ENCODE results near the gene ARMC8. TPM values are rescaled to one million over a fixed set of nuclear protein-coding genes. Genes with fewer than 3 reads are reported as not detected.

ARMC8 gene
- polyA plus RNA-seq, 1 donor from 2014 or later = 90.6 TPM

GRCh38 chr3:138180375-138181029 is 6.6 kb upstream of the ARMC8 start:
- H3K9ac ChIP-seq (ENCODE audit: low read length) = peak overlapping the region; percentile 13
- peaks cover 8% of the 10 kb centered on the region for H3K27me3 ChIP-seq (ENCODE audit: insufficient read depth, low read depth, low read length)
- peak; percentile 77 for TF ChIP-seq SMC3 (conservative IDR thresholded peaks at IDR 0.05; ENCODE audit: poor library complexity)
- no peak for TF ChIP-seq REST (IDR thresholded peaks at IDR 0.05; ENCODE audit: borderline replicate concordance)
- peak; percentile 74 for TF ChIP-seq CTCF (IDR thresholded peaks at IDR 0.05; ENCODE audit: poor library complexity, severe bottlenecking)
- TF ChIP-seq RAD21 (conservative IDR thresholded peaks at IDR 0.05) = peak; percentile 76
- no peak for TF ChIP-seq EP300 (conservative IDR thresholded peaks at IDR 0.05; ENCODE audit: poor library complexity, severe bottlenecking)
- no peaks in the 10 kb centered on the region for H3K9me3 ChIP-seq (ENCODE audit: low read length)
- no peak overlapping the region for H2AFZ ChIP-seq (ENCODE audit: low read depth, low read length)
- no peaks in the 10 kb centered on the region for H3K36me3 ChIP-seq (ENCODE audit: insufficient read depth, low read length)
- H3K9me2 ChIP-seq (ENCODE audit: insufficient read depth, low read length) = no peaks in the 10 kb centered on the region
- no peaks in the 10 kb centered on the region for H3K79me2 ChIP-seq (replicated peaks; ENCODE audit: insufficient read depth, low read length)
- no peaks in the 10 kb centered on the region for H4K20me1 ChIP-seq (ENCODE audit: insufficient read depth)
- no peak overlapping the region for H3K4me3 ChIP-seq (ENCODE audit: low read length)
- no peak overlapping the region for H3K27ac ChIP-seq (ENCODE audit: low read length)
- H3F3A ChIP-seq (ENCODE audit: insufficient read depth, low read length, poor library complexity, severe bottlenecking) = no peaks in the 10 kb centered on the region
- H3K4me2 ChIP-seq (ENCODE audit: low read length) = no peak overlapping the region

GRCh38 chr3:138184994-138185393 is 2.1 kb upstream of the ARMC8 start:
- H2AFZ ChIP-seq (ENCODE audit: low read depth, low read length) = no peak overlapping the region
- no peak for TF ChIP-seq POLR2AphosphoS5 (IDR thresholded peaks at IDR 0.05)

GRCh38 chr3:138186221-138186620 is 880 bp upstream of the ARMC8 start:
- no peaks in the 10 kb centered on the region for H3K9me2 ChIP-seq (ENCODE audit: insufficient read depth, low read length)
- H4K20me1 ChIP-seq (ENCODE audit: insufficient read depth) = no peaks in the 10 kb centered on the region
- H3K4me2 ChIP-seq (ENCODE audit: low read length) = peak overlapping the region; percentile 45
- H3K79me2 ChIP-seq (replicated peaks; ENCODE audit: insufficient read depth, low read length) = peaks cover 33% of the 10 kb centered on the region
- no peaks in the 10 kb centered on the region for H3K9me3 ChIP-seq (ENCODE audit: low read length)
- H3K27ac ChIP-seq (ENCODE audit: low read length) = no peak overlapping the region
- H3K27me3 ChIP-seq (ENCODE audit: insufficient read depth, low read depth, low read length) = peaks cover 15% of the 10 kb centered on the region
- no peak overlapping the region for H3K9ac ChIP-seq (ENCODE audit: low read length)
- TF ChIP-seq TAF1 (IDR thresholded peaks at IDR 0.05; ENCODE audit: low read depth) (no peak), CTCF (IDR thresholded peaks at IDR 0.05; ENCODE audit: poor library complexity, severe bottlenecking) (no peak), REST (IDR thresholded peaks at IDR 0.05; ENCODE audit: borderline replicate concordance) (no peak), EP300 (conservative IDR thresholded peaks at IDR 0.05; ENCODE audit: poor library complexity, severe bottlenecking) (no peak), RAD21 (conservative IDR thresholded peaks at IDR 0.05) (no peak), MXI1 (conservative IDR thresholded peaks at IDR 0.05; ENCODE audit: poor library complexity, severe bottlenecking) (no peak), EZH2 (IDR thresholded peaks at IDR 0.05; ENCODE audit: borderline replicate concordance, insufficient read depth, low read length, poor library complexity, severe bottlenecking) (no peak)
- no peaks in the 10 kb centered on the region for H3K36me3 ChIP-seq (ENCODE audit: insufficient read depth, low read length)
- no peaks in the 10 kb centered on the region for H3F3A ChIP-seq (ENCODE audit: insufficient read depth, low read length, poor library complexity, severe bottlenecking)
- H2AFZ ChIP-seq (ENCODE audit: low read depth, low read length) = no peak overlapping the region
- peak overlapping the region; percentile 84 for H3K4me3 ChIP-seq (ENCODE audit: low read length)

More at GRCh38 chr3:138184994-138185393, 2.1 kb upstream of the ARMC8 start:
- Histone ChIP-seq H3K36me3 (ENCODE audit: insufficient read depth, low read length) (no peaks in the 10 kb centered on the region), H4K20me1 (ENCODE audit: insufficient read depth) (no peaks in the 10 kb centered on the region), H3K79me2 (replicated peaks; ENCODE audit: insufficient read depth, low read length) (peaks cover 23% of the 10 kb centered on the region), H3K9ac (ENCODE audit: low read length) (no peak overlapping the region), H3K27ac (ENCODE audit: low read length) (no peak overlapping the region), H3K9me3 (ENCODE audit: low read length) (no peaks in the 10 kb centered on the region), H3K4me3 (ENCODE audit: low read length) (no peak overlapping the region), H3K9me2 (ENCODE audit: insufficient read depth, low read length) (no peaks in the 10 kb centered on the region), H3F3A (ENCODE audit: insufficient read depth, low read length, poor library complexity, severe bottlenecking) (no peaks in the 10 kb centered on the region), H3K27me3 (ENCODE audit: insufficient read depth, low read depth, low read length) (peaks cover 15% of the 10 kb centered on the region), H3K4me2 (ENCODE audit: low read length) (no peak overlapping the region)
